Measurements from ENCODE around the gene COL21A1.
"Not testable (repeated sequence)": the region's sequence is repeated elsewhere in the genome, so short reads cannot be mapped to it uniquely, and the experiment has no call there.

The COL21A1 gene

GRCh38 chr6:56246881-56247653 is at the start of gene COL21A1:
TSS of gene COL21A1 (minus strand) at chr6:56247580. CDS start at chr6:56182618, 64,962 bp downstream.
- DNase-seq: no peak

DNA sequence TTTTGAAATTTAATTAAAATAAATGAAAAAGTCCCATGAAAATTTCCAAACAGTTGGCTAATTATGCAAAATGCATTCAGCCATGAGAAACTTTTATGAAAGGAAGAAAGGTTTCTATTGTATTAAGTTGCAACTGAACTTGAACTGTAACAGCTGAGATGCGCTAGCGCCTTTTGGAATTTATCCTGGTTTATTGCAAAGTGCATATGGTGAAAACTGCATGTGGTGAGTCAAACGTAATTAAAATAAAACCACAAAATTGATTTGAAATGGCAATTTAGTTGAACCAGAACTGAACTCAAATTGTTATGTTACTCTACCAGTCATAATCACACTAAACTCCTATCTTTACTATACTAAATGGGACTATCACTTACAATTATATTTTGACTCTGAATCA is 46.4 kb upstream of the COL21A1 start:
- no peak for DNase-seq

DNA sequence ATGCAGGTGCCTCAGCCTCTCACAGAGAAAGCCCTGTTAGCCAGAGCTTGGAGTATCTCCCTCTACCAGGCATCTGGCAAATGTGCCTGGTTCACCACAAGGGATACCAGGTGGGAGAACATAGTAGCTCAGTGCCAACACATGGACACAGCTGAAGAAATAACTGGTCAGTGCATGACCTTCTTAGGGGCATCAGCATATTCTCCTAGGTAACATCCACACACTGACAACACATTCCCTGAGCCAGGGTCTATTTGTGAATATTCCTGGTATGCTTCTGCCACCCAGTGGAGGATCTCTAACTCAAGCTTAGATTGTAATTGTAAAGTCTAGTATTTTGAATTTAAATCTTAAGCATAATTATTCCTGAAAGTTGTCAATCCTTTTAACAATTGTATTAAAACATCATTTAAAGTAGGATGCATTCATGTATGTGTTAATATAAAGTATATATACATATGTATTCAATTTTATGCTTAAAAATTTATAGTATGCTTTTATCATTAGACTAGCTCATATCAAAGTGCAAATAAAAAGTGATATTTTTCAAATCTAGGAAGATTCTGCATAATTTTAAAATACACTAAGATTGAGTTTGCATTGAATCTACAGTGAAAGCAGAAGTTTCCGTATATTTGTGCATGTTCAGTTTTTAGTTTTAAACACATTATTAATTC is 45.3 kb upstream of the COL21A1 start:
- DNase-seq: peak; percentile 47

DNA sequence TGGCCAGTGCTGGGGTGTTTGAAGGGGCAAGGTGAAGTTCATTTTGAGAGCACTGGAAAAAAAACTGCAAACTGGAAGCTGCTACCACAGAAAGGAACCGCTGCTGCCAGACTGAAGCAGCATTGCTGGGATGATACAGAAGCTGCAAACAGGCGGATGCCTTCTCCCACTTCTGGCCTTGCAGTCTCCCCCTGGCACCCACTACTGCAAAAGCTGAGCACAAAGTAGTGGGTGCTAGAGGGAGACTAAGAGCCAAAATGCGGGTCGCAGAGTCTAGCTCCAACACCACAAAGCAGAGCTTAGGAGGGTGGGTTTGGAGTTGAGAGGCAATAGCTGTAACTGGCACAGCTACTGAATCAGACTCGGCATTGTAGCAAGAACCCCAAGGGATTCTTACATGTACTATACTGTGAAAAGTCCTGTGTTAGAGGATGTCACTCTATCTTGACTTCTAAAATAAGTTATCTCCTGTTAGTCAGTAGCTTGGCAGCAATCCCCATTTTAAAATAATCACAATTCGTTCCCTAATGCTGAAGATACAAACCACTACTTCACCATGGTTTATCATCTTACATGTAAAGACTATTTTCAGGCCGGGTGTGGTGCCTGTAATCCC is 44.0 kb upstream of the COL21A1 start:
- no peak for DNase-seq

GRCh38 chr6:56289721-56290120 is 42.3 kb upstream of the COL21A1 start:
- no peak for DNase-seq

- DNase-seq: no peak
Observed at GRCh38 chr6:56288347-56288746, 41.0 kb upstream of the COL21A1 start.

- no peak for DNase-seq
Observed at GRCh38 chr6:56282391-56282790, 35.0 kb upstream of the COL21A1 start.

- no peak for DNase-seq
Observed at GRCh38 chr6:56280126-56280525, 32.7 kb upstream of the COL21A1 start.

- DNase-seq: no peak
Observed at GRCh38 chr6:56279331-56280080, 32.1 kb upstream of the COL21A1 start.

GRCh38 chr6:56278171-56278591 is 30.8 kb upstream of the COL21A1 start:
- DNase-seq: peak; percentile 83

- no peak for DNase-seq
Observed at GRCh38 chr6:56270812-56271441, 23.5 kb upstream of the COL21A1 start.

GRCh38 chr6:56268266-56268665 is 20.9 kb upstream of the COL21A1 start:
- DNase-seq: no peak

DNA sequence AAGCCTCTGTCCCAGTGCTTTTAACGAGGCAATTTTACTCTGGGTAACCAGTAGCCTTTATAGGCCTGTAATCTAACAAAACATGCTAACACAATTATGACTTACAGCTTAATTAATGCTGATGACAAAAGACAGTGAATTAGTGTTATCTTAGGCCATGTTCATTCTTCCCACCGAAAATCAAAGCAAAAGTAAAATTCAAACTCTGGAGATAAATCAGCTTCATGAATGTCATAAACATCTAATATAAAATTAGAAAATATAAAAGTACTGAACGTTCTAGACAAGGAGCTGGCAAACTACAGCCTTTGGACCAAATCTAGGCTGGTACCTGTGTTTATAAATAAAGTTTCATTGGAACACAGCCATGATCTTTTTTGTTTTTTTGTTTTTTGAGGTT is 18.6 kb upstream of the COL21A1 start:
- DNase-seq: no peak

- DNase-seq: no peak
Observed at GRCh38 chr6:56263596-56264315, 16.4 kb upstream of the COL21A1 start.

DNA sequence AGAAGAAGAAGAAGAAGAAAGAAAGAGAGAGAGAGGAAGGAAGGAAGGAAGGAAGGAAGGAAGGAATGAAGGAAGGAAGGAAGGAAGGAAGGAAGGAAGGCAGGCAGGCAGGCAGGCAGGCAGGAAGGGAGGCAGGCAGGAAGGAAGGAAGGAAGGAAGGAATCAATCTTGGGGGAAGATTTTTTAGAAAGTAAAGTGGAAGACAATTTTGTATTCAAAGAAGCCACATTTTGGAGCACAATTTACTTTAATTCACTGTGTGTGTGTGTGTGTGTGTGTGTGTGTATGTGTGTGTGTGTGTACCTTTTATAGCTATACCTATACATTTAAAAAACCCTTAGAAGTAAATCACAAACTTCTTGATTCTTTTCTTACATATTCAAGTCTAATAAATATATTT is 13.2 kb upstream of the COL21A1 start:
- DNase-seq: not testable (repeated sequence)

- peak; percentile 56 for DNase-seq
Observed at GRCh38 chr6:56259234-56260077, 12.1 kb upstream of the COL21A1 start.

DNA sequence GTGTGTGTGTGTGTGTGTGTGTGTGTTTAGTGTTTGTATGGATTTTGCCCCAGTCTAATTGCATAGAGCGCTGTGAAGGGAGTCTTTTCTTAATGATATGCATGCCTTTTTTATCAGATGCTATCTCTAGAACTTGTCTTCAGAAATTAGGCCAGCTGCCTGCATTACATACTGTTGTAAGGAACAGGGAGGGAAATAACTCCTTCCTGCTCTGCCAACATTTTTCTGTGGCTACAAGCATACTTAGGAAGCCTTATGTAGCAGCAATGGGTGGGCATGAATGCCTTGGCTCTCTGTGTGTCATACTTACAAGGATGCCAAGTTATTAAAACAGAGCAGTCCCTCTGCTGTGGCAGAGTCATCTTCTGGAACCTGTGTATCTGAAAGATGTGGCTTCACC is 8.0 kb upstream of the COL21A1 start:
- DNase-seq: no peak

DNA sequence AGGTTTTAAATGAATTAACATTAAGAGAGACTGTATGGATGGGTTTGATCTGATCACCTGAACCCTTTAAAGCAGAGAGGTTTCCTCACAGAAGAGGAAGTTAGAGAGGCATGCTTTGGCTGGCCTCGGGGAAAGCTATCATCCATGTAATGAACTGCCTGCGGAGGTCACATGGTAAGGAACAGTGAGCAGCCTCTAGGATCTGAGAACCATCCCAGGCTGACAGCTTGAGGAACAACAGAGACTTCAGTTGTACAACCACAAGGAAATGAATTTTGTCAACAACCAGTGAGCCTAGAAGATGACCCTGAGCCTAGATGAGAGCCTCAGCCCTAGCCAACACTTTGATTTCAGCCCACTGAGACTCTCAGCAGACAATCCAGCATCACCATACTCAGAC is 2.9 kb upstream of the COL21A1 start:
- no peak for DNase-seq

DNA sequence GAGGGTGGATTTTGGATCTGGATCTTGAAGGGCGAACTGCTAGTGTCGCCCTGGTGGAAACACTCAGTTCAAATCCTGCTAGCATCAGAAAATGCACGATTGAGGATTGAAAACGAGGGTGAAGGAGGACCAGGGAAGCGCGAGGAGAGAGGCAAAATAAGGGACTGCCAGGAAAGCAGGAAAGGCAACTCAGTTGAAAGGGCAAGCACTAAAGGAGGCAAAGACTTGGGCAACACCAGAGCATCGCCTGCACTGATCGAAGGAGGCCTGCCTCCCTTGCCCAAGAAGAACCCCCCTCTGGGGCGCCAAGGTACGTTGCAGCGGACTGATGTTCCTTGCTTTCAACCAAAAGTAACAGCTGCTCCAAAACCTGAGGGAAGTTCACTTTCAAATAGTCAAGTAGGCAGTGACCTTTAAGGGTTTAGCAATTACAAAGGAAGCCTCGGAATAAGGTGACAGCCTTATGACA is 308 bp upstream of the COL21A1 start:
- no peak for DNase-seq

DNA sequence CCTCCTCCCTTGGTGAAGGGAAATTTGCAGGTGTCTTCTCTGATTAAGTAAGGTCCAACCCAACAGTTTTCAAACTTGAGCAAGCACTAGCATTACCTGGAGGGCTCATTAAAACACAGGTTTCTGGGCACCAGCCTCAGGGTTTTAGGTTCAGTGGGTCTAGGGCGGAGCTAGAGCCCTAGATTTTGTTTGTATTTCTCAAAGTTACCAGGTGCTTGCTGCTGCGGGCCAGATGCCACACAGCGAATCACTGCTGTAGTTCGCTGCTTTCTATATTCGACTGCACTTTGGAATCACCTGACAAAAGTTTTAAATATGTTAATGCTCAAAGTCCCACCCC is 869 bp downstream of the COL21A1 start:
- DNase-seq: no peak

- no peak for DNase-seq
Observed at GRCh38 chr6:56245903-56246351, 1.5 kb downstream of the COL21A1 start.

All from NCI-H2227 treated with DMSO at 0.1 percent for 48 hours (cell line).